ENCODE measurements around the gene ATP5MG. TPM values are rescaled to one million over a fixed set of nuclear protein-coding genes. Genes with fewer than 3 reads are reported as not detected.

The ATP5MG gene
- total RNA-seq, 2 experiments from 2014 or later = 278 to 295 TPM

DNA sequence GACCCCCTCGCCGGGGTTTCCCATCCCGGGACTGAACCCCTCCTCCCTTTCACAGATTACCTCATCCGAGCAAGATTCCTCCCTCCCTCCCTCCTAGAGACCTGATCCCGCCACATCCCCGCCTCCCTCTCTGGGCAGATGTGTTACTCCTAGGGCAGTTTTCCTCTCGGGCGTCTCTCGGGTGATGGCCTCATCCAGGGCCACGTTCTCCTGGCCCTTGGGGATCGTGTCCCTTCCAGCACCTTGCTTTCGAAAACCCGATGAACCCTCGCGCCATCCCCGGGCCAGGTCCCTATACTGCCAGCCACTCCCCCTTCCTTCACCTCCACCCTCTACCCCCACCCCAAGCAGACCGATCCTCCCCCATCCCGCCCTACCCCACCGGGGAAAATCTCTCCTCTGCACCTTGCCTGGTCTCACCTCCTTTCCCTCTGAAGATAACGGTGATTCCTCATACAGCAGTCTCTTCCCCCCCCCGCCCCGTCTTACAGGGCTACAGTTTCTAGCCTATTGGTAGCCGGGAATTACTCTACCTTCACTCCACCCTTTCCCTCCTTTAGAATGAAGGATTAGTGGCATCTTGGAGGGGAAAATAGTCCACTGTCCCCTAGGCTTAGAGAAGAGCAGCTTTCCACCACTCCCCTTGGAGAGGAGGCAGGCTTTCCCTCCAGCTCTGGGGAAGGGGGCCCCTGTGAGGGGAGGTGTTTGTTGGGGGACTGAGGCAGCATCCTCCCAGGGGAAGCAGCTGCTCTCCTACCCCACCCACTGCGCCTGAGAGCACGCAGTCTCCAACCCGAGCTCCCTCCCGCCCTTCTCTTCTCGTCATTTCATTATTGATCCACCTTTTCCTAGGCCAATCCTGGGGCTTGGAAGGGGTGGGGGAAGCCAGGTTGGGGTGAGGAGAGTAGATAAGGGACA, 36.1 kb downstream of the ATP5MG start:
- CTCF ChIA-PET = interaction anchor here (1.0 kb wide), 1 partner anchor 51 kb away, joined by 3 read pairs; no protein-coding TSS in a partner anchor
- Mint-ChIP-seq H3K27me3 (no peaks in the 10 kb centered on the region), H3K4me1 (peaks cover 52% of the 10 kb centered on the region), H3K27ac (peak overlapping the region; percentile 94), H3K9me3 (ENCODE audit: low read depth) (no peaks in the 10 kb centered on the region), H3K4me3 (peak overlapping the region; percentile 88), H3K36me3 (peaks cover 17% of the 10 kb centered on the region)
- DNase-seq (peak; percentile 74), ATAC-seq (no peak)

DNA sequence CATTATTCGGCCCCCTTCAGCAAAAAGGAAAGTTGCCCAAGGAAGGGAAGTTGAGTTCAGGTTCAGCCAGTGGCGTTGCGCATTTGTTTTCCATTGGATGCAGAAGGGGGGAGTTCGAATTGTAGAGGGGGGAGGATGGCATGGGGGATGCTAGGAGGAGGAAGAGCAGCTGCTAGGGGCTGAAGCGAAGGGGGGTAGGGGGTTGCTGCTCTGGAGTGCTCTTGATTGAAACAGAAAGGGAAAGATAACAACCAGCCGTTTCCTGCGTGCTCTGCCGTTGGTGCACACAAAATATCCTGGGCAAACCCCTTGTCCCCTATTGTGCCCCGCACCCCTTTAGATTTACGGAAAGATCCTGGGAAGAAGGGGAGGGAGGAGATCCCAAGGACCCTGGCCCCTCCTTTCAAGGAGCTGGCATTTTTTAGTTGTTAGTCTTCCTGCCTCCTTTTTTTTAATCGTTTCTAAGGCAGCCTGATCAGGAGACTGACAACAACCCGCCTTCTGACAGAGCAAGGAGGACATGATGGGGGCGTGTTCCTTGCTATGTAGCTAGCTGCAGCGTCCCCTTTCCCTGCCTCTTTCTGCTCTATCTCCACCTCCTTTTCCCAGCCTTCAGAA, 37.0 kb downstream of the ATP5MG start:
- H3K4me1 Mint-ChIP-seq = peaks cover 58% of the 10 kb centered on the region
- CTCF ChIA-PET = interaction anchor here (0.7 to 2.1 kb wide), 5 partner anchors 10 to 52 kb away, joined by 3 to 11 read pairs (median 3); no protein-coding TSS in a partner anchor
- H3K27me3 Mint-ChIP-seq = no peaks in the 10 kb centered on the region
- H3K4me3 Mint-ChIP-seq = peak overlapping the region; percentile 88
- H3K36me3 Mint-ChIP-seq = peaks cover 20% of the 10 kb centered on the region
- ATAC-seq (peak; percentile 21), DNase-seq (peak; percentile 74)
- peak overlapping the region; percentile 94 for H3K27ac Mint-ChIP-seq
- H3K9me3 Mint-ChIP-seq (ENCODE audit: low read depth) = no peaks in the 10 kb centered on the region

DNA sequence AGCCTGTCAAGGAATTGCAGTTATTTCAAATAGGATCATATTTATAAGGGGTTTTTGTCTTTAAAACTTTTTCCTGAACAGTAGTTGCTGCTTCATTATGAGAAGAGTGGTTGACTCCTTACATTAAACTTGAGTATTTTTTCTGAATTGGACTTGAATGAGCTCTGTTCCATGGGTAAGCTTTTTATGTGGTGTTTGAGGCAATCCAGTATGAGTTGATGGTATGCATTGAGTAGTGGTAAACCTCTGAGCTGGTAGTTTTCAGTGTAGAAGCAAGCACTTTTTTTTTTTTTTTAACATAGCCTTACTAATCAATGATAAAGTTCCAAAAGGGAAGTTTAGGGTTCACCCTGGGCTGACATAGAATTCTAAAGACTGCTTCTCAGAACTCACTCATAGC, 38.2 kb downstream of the ATP5MG start:
- peaks cover 29% of the 10 kb centered on the region for H3K36me3 Mint-ChIP-seq
- DNase-seq = no peak

GRCh38 chr11:118441770-118442275, 40.4 kb downstream of the ATP5MG start:
- peaks cover 74% of the 10 kb centered on the region for H3K4me1 Mint-ChIP-seq
- H3K36me3 Mint-ChIP-seq = peaks cover 46% of the 10 kb centered on the region

More for the DNA sequence above, 38.2 kb downstream of the ATP5MG start:
- no peaks in the 10 kb centered on the region for H3K27me3 Mint-ChIP-seq
- H3K9me3 Mint-ChIP-seq (ENCODE audit: low read depth) = no peaks in the 10 kb centered on the region
- peaks cover 60% of the 10 kb centered on the region for H3K4me1 Mint-ChIP-seq
- peak overlapping the region; percentile 94 for H3K27ac Mint-ChIP-seq
- CTCF ChIA-PET = interaction anchor here (0.7 to 2.1 kb wide), 5 partner anchors 9 to 49 kb away, joined by 3 to 11 read pairs (median 5); no protein-coding TSS in a partner anchor
- no peak for ATAC-seq
- peak overlapping the region; percentile 88 for H3K4me3 Mint-ChIP-seq

DNA sequence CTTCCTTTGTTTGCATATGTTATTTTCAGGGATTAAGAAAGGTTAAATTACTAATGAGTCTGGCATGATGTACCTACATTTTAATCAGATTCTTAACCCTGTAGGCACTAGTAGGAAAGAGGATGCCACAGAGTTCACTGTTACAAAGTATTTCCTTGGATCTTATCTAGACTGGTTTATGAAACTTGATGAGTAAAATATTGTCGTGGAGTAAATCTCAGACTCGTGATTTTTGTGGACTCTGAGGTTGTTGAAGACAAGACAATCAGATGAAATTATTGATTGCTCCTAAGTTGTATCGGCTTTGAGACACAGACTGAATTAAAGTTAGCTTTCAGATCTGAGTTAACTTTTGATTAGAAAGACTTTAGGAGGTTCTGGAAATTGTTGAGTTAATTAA, 40.9 kb downstream of the ATP5MG start:
- H3K9me3 Mint-ChIP-seq (ENCODE audit: low read depth) = no peaks in the 10 kb centered on the region
- ATAC-seq (no peak), DNase-seq (no peak)
- H3K36me3 Mint-ChIP-seq = peaks cover 48% of the 10 kb centered on the region
- peak overlapping the region; percentile 43 for H3K27ac Mint-ChIP-seq
- no peaks in the 10 kb centered on the region for H3K27me3 Mint-ChIP-seq
- peaks cover 79% of the 10 kb centered on the region for H3K4me1 Mint-ChIP-seq
- H3K4me3 Mint-ChIP-seq = peak overlapping the region; percentile 33
- CTCF ChIA-PET = interaction anchor here (0.7 to 1.7 kb wide), 3 partner anchors 9 to 48 kb away, joined by 3 to 6 read pairs (median 6); no protein-coding TSS in a partner anchor

More at GRCh38 chr11:118441770-118442275, 40.4 kb downstream of the ATP5MG start:
- Mint-ChIP-seq H3K4me3 (peak overlapping the region; percentile 33), H3K27me3 (no peaks in the 10 kb centered on the region), H3K27ac (peak overlapping the region; percentile 43), H3K9me3 (ENCODE audit: low read depth) (no peaks in the 10 kb centered on the region)
- no peak for ATAC-seq
- peak; percentile 48 for DNase-seq
- CTCF ChIA-PET = interaction anchor here (0.7 to 1.7 kb wide), 2 partner anchors 10 to 11 kb away, joined by 6 read pairs; no protein-coding TSS in a partner anchor

DNA sequence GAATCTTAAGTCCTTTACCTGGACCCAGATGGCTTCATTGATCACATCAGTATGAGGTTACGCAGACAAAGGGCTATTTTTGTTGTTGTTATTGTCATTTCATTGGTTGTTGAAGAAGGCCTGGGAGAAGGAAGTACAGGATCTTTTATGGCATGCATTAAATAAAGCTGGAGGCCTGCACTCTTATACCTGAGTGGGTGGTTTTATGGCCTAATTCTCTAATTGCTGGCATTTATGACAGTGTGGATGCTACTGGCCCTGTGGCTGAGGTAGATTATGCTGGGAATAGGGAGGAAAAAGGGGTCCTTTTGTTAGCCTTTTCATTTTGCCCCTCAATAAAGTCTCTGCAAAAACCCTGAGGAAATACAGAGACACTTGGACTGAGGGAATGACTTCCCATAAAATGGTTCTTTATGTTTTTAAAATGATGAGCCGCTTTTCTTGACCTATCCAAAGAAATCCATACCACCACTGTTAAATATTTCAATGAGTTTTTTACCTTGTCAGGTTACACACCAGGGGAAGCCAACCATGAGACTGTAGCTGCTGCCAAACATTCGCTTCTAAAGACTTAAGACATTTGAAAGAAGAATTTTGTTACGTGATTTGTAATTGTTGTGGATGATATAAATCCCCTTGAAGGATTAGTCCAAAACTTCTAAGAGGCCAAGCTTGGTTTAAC, 41.6 kb downstream of the ATP5MG start:
- Mint-ChIP-seq H3K36me3 (peaks cover 54% of the 10 kb centered on the region), H3K27ac (peak overlapping the region; percentile 65), H3K9me3 (ENCODE audit: low read depth) (no peaks in the 10 kb centered on the region), H3K4me3 (peak overlapping the region; percentile 40), H3K27me3 (no peaks in the 10 kb centered on the region), H3K4me1 (peaks cover 86% of the 10 kb centered on the region)
- CTCF ChIA-PET = interaction anchor here (0.6 to 1.7 kb wide), 7 partner anchors 8 to 335 kb away, joined by 3 to 6 read pairs (median 3); no protein-coding TSS in a partner anchor
- ATAC-seq = no peak
- DNase-seq = no peak

- Mint-ChIP-seq H3K27ac (peak overlapping the region; percentile 65), H3K36me3 (peaks cover 55% of the 10 kb centered on the region), H3K9me3 (ENCODE audit: low read depth) (no peaks in the 10 kb centered on the region), H3K4me3 (peak overlapping the region; percentile 40), H3K27me3 (no peaks in the 10 kb centered on the region), H3K4me1 (peaks cover 91% of the 10 kb centered on the region)
- CTCF ChIA-PET = interaction anchor here (0.6 to 1.5 kb wide), 4 partner anchors 13 to 334 kb away, joined by 3 to 5 read pairs (median 3); no protein-coding TSS in a partner anchor
- ATAC-seq (peak; percentile 24), DNase-seq (no peak)
Measured at GRCh38 chr11:118443590-118444218, 42.3 kb downstream of the ATP5MG start.

DNA sequence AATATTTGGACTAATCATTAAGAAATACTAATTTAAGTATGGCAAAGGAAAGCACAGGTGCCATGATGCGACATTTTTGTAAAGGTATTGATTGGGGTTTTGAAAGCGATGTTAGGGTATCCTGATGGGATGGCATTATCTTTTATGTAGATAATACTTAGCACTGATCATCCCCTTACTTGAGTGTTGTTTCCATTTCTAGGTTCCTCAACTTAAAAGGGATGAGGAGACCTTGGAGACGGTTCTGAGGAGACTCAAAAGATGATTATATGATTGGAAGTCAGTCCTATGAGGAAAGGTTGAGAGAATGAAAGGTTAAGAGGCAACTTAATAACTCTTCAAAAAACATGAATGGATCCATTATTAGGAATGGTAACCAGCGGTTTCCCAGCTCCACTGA, 46.0 kb downstream of the ATP5MG start:
- Mint-ChIP-seq H3K27me3 (no peaks in the 10 kb centered on the region), H3K27ac (peak overlapping the region; percentile 75), H3K4me1 (peaks cover 70% of the 10 kb centered on the region), H3K4me3 (peak overlapping the region; percentile 23), H3K36me3 (peaks cover 58% of the 10 kb centered on the region), H3K9me3 (ENCODE audit: low read depth) (no peaks in the 10 kb centered on the region)
- CTCF ChIA-PET = interaction anchor here (0.8 to 1.7 kb wide), 5 partner anchors 8 to 152 kb away, joined by 3 to 11 read pairs (median 7); no protein-coding TSS in a partner anchor
- DNase-seq = no peak
- no peak for ATAC-seq

- peak overlapping the region; percentile 14 for H3K4me3 Mint-ChIP-seq
- peak; percentile 88 for ATAC-seq
- no peaks in the 10 kb centered on the region for H3K9me3 Mint-ChIP-seq (ENCODE audit: low read depth)
- peak overlapping the region; percentile 68 for H3K27ac Mint-ChIP-seq
- peaks cover 68% of the 10 kb centered on the region for H3K4me1 Mint-ChIP-seq
- DNase-seq = peak; percentile 63
- H3K27me3 Mint-ChIP-seq = no peaks in the 10 kb centered on the region
- peaks cover 61% of the 10 kb centered on the region for H3K36me3 Mint-ChIP-seq
- CTCF ChIA-PET = interaction anchor here (0.8 to 1.7 kb wide), 5 partner anchors 9 to 153 kb away, joined by 3 to 11 read pairs (median 7); no protein-coding TSS in a partner anchor
Measured at GRCh38 chr11:118448294-118448693, 46.9 kb downstream of the ATP5MG start.

DNA sequence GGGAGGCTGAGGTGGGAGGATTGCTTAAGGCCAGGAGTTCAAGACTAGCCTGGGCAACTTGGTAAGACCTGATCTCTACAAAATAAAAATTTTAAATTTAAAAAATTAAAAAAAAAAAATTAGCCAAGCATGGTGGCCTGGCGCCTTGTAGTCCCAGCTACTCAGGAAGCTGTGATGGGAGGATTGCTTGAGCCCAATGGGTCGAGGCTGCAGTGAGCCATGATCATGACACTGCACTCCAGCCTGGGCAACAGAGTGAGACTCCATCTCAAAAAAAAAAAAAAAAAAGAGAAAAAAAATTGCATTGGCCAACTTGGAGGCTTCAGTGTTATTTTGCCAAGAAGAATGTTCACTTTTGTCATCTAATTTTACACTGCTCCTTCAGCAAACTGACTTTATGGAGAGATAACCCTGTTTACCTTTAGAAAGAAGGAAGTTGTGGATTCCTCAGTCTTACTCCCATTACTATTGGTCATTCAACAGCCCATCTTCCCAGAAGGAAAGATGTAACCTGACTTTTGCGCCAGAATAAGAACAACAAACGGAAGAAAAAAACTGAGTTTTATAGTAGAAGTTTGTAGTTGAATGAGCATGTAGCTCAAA, 48.0 kb downstream of the ATP5MG start:
- Mint-ChIP-seq H3K4me3 (no peak overlapping the region), H3K27me3 (no peaks in the 10 kb centered on the region), H3K9me3 (ENCODE audit: low read depth) (no peaks in the 10 kb centered on the region), H3K4me1 (peaks cover 61% of the 10 kb centered on the region), H3K27ac (no peak overlapping the region), H3K36me3 (peaks cover 62% of the 10 kb centered on the region)
- ATAC-seq (no peak), DNase-seq (no peak)
- CTCF ChIA-PET = no interaction called here

DNA sequence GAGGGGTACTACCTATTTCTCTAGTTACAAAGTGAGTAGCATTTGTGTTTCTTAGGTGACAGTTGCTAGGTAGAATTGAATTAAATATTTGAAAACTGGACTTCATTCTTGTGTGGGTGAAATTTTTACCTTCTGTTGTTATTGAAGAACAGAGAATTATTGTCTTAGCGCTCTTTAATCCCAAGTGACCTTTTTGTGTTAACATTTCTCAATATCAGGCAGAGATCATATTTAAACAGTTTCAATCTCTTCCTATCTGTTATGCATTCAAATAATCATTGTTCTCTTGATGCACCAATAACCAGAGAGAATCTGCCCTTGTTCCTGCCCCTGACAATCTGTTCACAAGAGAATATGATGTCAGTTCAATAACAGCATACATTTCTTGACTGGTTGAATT, 49.0 kb downstream of the ATP5MG start:
- ATAC-seq (no peak), DNase-seq (no peak)
- Mint-ChIP-seq H3K36me3 (peaks cover 56% of the 10 kb centered on the region), H3K4me3 (no peak overlapping the region), H3K27me3 (no peaks in the 10 kb centered on the region), H3K4me1 (peaks cover 52% of the 10 kb centered on the region), H3K27ac (no peak overlapping the region), H3K9me3 (ENCODE audit: low read depth) (no peaks in the 10 kb centered on the region)
- CTCF ChIA-PET = interaction anchor here (2.1 kb wide), 1 partner anchor 8 kb away, joined by 6 read pairs; no protein-coding TSS in a partner anchor
